Thyroid gland (tissue), 4 donors: ENCODE results near the gene NUDT5. TPM values are rescaled to one million over a fixed set of nuclear protein-coding genes. Genes with fewer than 3 reads are reported as not detected.

Source experiments
- DNase-seq, 2 donors: peaks; one replicate each; pipeline ENCODE4 v3.0.0-alpha.2; 2019
- H3K27ac ChIP-seq, 3 donors: fragments of 200-600 bp; sonication (generic); 1 replicate in 2 of 3; 2 replicates in 1 of 3; pipeline ENCODE4 v1.5.1; 2016 to 2019; ENCODE audit warnings: mild to moderate bottlenecking in 1 of 3, moderate library complexity in 1 of 3
- H3K27me3 ChIP-seq: fragments of 200-600 bp; sonication (generic); one replicate; pipeline ENCODE4 v1.5.1; 2019
- H3K36me3 ChIP-seq, 2 donors: fragments of 200-600 bp; sonication (generic); one replicate each; pipeline ENCODE4 v1.5.1; 2016 to 2019
- H3K4me1 ChIP-seq, 2 donors: fragments of 200-600 bp; sonication (generic); one replicate each; pipeline ENCODE4 v1.5.1; 2017 to 2019
- H3K4me3 ChIP-seq, 3 donors: fragments of 200-600 bp; sonication (generic); replicated peaks in 1 of 3; 1 replicate in 2 of 3; 2 replicates in 1 of 3; pipeline ENCODE4 v1.5.1; 2016; ENCODE audit warnings: mild to moderate bottlenecking in 1 of 3
- H3K9me3 ChIP-seq: fragments of 200-600 bp; sonication (generic); one replicate; pipeline ENCODE4 v1.5.1; 2017
- CTCF ChIP-seq, 6 experiments: fragments of 200-600 bp in 3 of 6; fragments of 450-650 bp in 3 of 6; sonication (generic) in 3 of 6; IDR thresholded peaks; one replicate each; pipeline ENCODE4 v1.5.1; 2016 to 2019; ENCODE audit warnings: antibody characterized with exemption in 6 of 6, mild to moderate bottlenecking in 2 of 6, inconsistent platforms in 1 of 6, moderate library complexity in 1 of 6
- POLR2A ChIP-seq, 2 donors: fragments of 450-650 bp; IDR thresholded peaks; one replicate each; pipeline ENCODE4 v1.6.1; 2017; ENCODE audit warnings: antibody characterized with exemption in 2 of 2, mild to moderate bottlenecking in 2 of 2, moderate library complexity in 1 of 2
- whole genome bisulfite sequencing, 2 donors: methylation state at CpG; one replicate each; pipeline ENCODE4 v1.1.5; 2017; 5-methylcytosine and 5-hydroxymethylcytosine counted together
- intact Hi-C: fragments of 100-400 bp; cut with DNase I; formaldehyde crosslinking; loops from one replicate; pipeline ENCODE4 v1.15.1; 2023
- total RNA-seq, 4 donors: library from RNA; depleted of rRNA; stranded (reverse); fragments of >200 nt; gene quantifications; one replicate each; pipeline ENCODE4 v1.2.3, GENCODE V29; 2016

NUDT5 gene
- total RNA-seq, 4 donors from 2014 or later, result 44.9 to 57.9 (median 51.8) TPM

GRCh38 chr10:12213621-12214020 is 17.9 kb upstream of the NUDT5 start:
- Histone ChIP-seq H3K27me3 (no peaks in the 10 kb centered on the region), H3K36me3 (peaks cover 6 to 17% of the 10 kb centered on the region in 2 donors), H3K27ac (no peak overlapping the region), H3K4me1 (peaks cover 0 to 4% of the 10 kb centered on the region in 2 donors), H3K9me3 (no peaks in the 10 kb centered on the region), H3K4me3 (no peak overlapping the region)
- 90 to 92% methylated on average over 3 of the region's 3 CpGs for WGBS, 2 donors
- intact Hi-C loops, result no loop called here
- DNase-seq, result no peak
- no peak for TF ChIP-seq POLR2A (IDR thresholded peaks at IDR 0.05)
- no peak for TF ChIP-seq CTCF (IDR thresholded peaks at IDR 0.05)

- intact Hi-C loops, result no loop called here
- peaks cover 0 to 4% of the 10 kb centered on the region in 2 donors for H3K4me1 ChIP-seq
- H3K4me3 ChIP-seq, result no peak overlapping the region
- no peak for DNase-seq
- 86 to 96% methylated on average over 3 of the region's 3 CpGs for WGBS, 2 donors
- peaks cover 6 to 12% of the 10 kb centered on the region in 2 donors for H3K36me3 ChIP-seq
- H3K27ac ChIP-seq, result no peak overlapping the region
- H3K9me3 ChIP-seq, result no peaks in the 10 kb centered on the region
- TF ChIP-seq CTCF (IDR thresholded peaks at IDR 0.05), result no peak
- TF ChIP-seq POLR2A (IDR thresholded peaks at IDR 0.05), result no peak
- H3K27me3 ChIP-seq, result no peaks in the 10 kb centered on the region
These were observed 16.8 kb upstream of the NUDT5 start for GRCh38 chr10:12212454-12212853.

- H3K36me3 ChIP-seq, result peaks cover 6 to 12% of the 10 kb centered on the region in 2 donors
- TF ChIP-seq CTCF (IDR thresholded peaks at IDR 0.05) (no peak), POLR2A (IDR thresholded peaks at IDR 0.05) (no peak)
- H3K4me1 ChIP-seq, result no peaks in the 10 kb centered on the region
- H3K4me3 ChIP-seq, result no peak overlapping the region
- no peaks in the 10 kb centered on the region for H3K9me3 ChIP-seq
- no peak for DNase-seq
- intact Hi-C loops, result no loop called here
- WGBS, 2 donors, result 96 to 99% methylated on average over 5 of the region's 5 CpGs
- no peaks in the 10 kb centered on the region for H3K27me3 ChIP-seq
- no peak overlapping the region for H3K27ac ChIP-seq
These were observed 12.8 kb upstream of the NUDT5 start for GRCh38 chr10:12208460-12208859.

DNA sequence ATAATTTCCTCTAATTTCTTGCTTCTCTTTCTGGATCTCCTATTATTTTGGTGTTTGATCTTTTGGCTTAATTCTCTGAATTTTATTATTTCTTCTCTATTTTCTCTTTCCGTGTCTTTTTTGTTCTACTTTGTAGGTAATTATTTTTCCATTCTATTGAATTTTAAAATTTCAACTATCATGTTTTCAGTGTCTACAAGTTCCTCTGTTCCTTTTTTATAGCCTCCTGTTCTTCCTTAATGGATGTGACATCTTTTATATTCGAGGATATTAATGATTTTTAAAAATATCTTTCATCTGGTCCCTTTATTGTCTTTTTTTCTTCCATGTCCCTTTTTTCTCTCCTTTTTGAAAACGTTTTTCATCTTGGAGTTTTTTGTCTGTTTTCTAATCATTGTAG is 11.4 kb upstream of the NUDT5 start:
- Histone ChIP-seq H3K9me3 (no peaks in the 10 kb centered on the region), H3K27me3 (no peaks in the 10 kb centered on the region), H3K4me3 (no peak overlapping the region), H3K27ac (no peak overlapping the region), H3K4me1 (no peaks in the 10 kb centered on the region), H3K36me3 (peaks cover 17% of the 10 kb centered on the region in 2 donors)
- intact Hi-C loops, result no loop called here
- WGBS, 2 donors, result 88 to 90% methylated on average over 3 of the region's 3 CpGs
- TF ChIP-seq POLR2A (IDR thresholded peaks at IDR 0.05) (no peak), CTCF (IDR thresholded peaks at IDR 0.05) (no peak)
- no peak for DNase-seq

DNA sequence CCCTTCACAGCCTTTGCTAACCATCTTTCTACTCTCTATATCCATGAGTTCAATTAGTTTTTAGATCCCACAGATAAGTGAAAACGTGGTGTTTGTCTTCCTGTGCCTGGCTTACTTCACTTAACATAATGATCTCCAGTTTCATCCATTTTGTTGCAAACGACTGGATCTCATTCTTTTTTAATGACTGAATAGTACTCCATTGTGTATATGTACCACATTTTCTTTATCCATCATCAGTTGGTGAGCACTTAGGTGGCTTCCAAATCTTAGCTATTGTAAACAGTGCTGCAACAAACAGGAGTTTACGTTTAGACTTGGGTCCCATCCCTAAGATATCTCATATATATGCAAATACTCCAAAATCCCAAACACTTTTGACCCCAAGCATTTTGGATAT is 9.4 kb upstream of the NUDT5 start:
- no peaks in the 10 kb centered on the region for H3K27me3 ChIP-seq
- DNase-seq, result no peak
- no peak overlapping the region for H3K27ac ChIP-seq
- H3K36me3 ChIP-seq, result peaks cover 5 to 12% of the 10 kb centered on the region in 2 donors
- no peak overlapping the region for H3K4me3 ChIP-seq
- TF ChIP-seq POLR2A (IDR thresholded peaks at IDR 0.05) (no peak), CTCF (IDR thresholded peaks at IDR 0.05) (no peak)
- no peaks in the 10 kb centered on the region for H3K4me1 ChIP-seq
- H3K9me3 ChIP-seq, result no peaks in the 10 kb centered on the region
- 92 to 95% methylated on average over 3 of the region's 3 CpGs for WGBS, 2 donors
- intact Hi-C loops, result no loop called here
